Nephron progenitor cell (in vitro differentiated cells): ENCODE results near the gene CGA.

ENCODE experiments used
- DNase-seq: peaks from one replicate; pipeline ENCODE4 v3.0.0; 2021
- H3K27ac Mint-ChIP-seq: 2 replicates; pipeline ENCODE4 v1.8.0; 2021; ENCODE audit warnings: mild to moderate bottlenecking, moderate library complexity, mixed read lengths
- H3K27me3 Mint-ChIP-seq: 2 replicates; pipeline ENCODE4 v1.8.0; 2021; ENCODE audit warnings: mild to moderate bottlenecking, low read depth, mixed read lengths; ENCODE audit not compliant: poor library complexity
- H3K36me3 Mint-ChIP-seq: 2 replicates; pipeline ENCODE4 v1.8.0; 2021; ENCODE audit warnings: low read depth, mixed read lengths
- H3K4me1 Mint-ChIP-seq: 2 replicates; pipeline ENCODE4 v1.8.0; 2021; ENCODE audit warnings: mixed read lengths
- H3K4me3 Mint-ChIP-seq: 2 replicates; pipeline ENCODE4 v1.8.0; 2021; ENCODE audit warnings: mild to moderate bottlenecking, moderate library complexity, mixed read lengths
- H3K9me3 Mint-ChIP-seq: 2 replicates; pipeline ENCODE4 v1.8.0; 2021; ENCODE audit warnings: mild to moderate bottlenecking, moderate library complexity, mixed read lengths
- CTCF ChIP-seq: fragments of 200-600 bp; sonication (generic); IDR thresholded peaks from 2 replicates; pipeline ENCODE4 v1.5.0; 2021; ENCODE audit warnings: antibody characterized with exemption

CGA gene

DNA sequence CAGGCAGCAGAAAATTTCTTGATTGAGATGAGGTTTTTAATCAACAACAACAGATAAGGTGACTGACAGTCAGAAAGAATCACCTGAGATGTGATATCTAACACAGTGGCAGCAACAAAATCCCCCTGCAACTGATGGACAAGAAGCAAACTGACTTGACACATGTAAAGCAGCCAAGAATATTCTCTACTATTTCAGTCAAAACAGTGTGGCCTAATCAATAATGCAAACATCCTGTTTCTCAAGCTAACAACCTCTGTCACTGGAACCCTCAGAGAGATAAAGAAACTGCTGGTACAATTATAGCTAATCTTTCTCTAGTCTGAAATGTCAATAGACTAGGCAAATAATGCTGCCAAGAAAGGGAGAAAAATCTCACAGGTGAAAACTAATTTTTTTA lies 4.6 kb upstream of the CGA start:
- Mint-ChIP-seq H3K4me1 (peaks cover 10% of the 10 kb centered on the region), H3K4me3 (no peak overlapping the region), H3K27ac (no peak overlapping the region), H3K36me3 (no peaks in the 10 kb centered on the region), H3K27me3 (peaks cover 9% of the 10 kb centered on the region), H3K9me3 (no peaks in the 10 kb centered on the region)
- TF ChIP-seq CTCF = no peak
- DNase-seq = no peak

DNA sequence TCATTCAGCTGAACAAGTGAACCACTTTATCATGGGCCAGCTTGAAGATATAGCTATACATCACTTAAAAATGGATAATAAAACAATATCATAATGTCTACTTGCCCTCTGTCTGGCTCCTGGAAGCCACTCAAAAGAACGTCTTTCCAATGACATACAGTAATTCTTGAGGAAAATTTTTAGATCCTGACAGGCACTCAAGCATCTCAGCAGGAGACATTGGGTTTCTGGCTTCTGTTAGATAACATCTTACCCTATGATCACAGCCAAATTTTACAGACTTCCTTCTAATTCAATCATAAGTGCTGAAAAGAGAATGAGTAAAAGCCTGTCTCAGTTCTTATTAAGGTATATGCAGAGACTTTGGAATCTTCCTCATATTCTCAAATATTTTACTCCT lies 330 bp downstream of the CGA start:
- Mint-ChIP-seq H3K36me3 (no peaks in the 10 kb centered on the region), H3K4me3 (no peak overlapping the region)
- DNase-seq = no peak

GRCh38 chr6:87093651-87094050 lies 1.3 kb downstream of the CGA start:
- H3K27me3 Mint-ChIP-seq = peaks cover 9% of the 10 kb centered on the region

More for the DNA sequence above, 330 bp downstream of the CGA start:
- Mint-ChIP-seq H3K4me1 (no peaks in the 10 kb centered on the region), H3K27me3 (peaks cover 9% of the 10 kb centered on the region), H3K9me3 (no peaks in the 10 kb centered on the region), H3K27ac (no peak overlapping the region)
- TF ChIP-seq CTCF = no peak

DNA sequence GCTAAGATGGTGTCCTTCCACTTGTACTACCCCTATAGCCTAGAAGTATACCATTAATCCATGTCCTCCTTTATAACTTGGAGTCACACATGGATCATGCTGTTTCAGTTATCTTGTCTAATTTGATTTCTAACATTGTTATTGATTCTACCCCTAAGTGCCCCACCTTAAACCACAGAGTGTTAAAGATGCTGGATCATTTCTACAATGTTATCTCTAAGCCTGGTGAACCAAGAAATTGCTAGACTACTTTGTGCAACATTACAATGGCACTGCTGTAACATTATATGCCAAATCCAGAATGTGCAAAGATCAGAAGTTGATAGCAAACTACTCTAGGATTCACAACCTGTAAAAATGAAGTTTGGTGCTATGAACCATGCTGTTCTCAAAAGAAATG lies 1.7 kb downstream of the CGA start:
- Mint-ChIP-seq H3K9me3 (no peaks in the 10 kb centered on the region), H3K4me3 (no peak overlapping the region), H3K27ac (no peak overlapping the region), H3K27me3 (peaks cover 9% of the 10 kb centered on the region), H3K36me3 (no peaks in the 10 kb centered on the region), H3K4me1 (no peaks in the 10 kb centered on the region)
- no peak for DNase-seq
- no peak for TF ChIP-seq CTCF

More at GRCh38 chr6:87093651-87094050, 1.3 kb downstream of the CGA start:
- no peaks in the 10 kb centered on the region for H3K4me1 Mint-ChIP-seq
- no peaks in the 10 kb centered on the region for H3K36me3 Mint-ChIP-seq
- no peak overlapping the region for H3K4me3 Mint-ChIP-seq
- no peak for TF ChIP-seq CTCF
- H3K9me3 Mint-ChIP-seq = no peaks in the 10 kb centered on the region
- H3K27ac Mint-ChIP-seq = no peak overlapping the region
- no peak for DNase-seq

DNA sequence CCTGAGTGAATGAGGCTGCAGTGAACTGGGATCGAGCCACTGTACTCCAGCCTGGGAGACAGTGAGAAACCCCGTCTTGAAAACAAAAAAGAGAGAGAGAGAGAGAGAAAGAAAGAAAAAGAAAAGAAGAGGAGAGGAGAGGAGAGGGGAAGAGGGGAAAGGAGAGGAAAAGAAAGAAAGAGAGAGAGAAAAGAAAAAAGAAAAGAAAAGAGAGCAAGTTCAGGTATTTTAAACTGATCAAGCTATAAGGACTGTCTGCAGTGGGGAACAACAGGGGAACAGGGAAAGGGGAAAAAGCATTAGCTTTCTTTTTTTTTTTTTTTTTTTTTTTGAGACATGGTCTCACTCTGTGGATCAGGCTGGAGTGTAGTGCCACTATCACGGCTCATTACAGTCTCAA lies 2.5 kb downstream of the CGA start:
- Mint-ChIP-seq H3K9me3 (no peaks in the 10 kb centered on the region), H3K27ac (peak overlapping the region; percentile 36)

More for the DNA sequence above, 2.5 kb downstream of the CGA start:
- DNase-seq = no peak
- Mint-ChIP-seq H3K4me1 (no peaks in the 10 kb centered on the region), H3K27me3 (peaks cover 9% of the 10 kb centered on the region), H3K36me3 (no peaks in the 10 kb centered on the region), H3K4me3 (no peak overlapping the region)
- TF ChIP-seq CTCF = no peak
